Measurements from ENCODE around the gene MN1. TPM values are rescaled to one million over a fixed set of nuclear protein-coding genes. Genes with fewer than 3 reads are reported as not detected.
A peak's percentile ranks its signal among the peaks of the same experiment; 100 is the strongest.

The MN1 gene
- total and polyA plus RNA-seq, 2 experiments from 2014 or later: 7.8 to 45.8 TPM

- Histone ChIP-seq H3K4me3 (peak overlapping the region; percentile 77), H3K4me1 (ENCODE audit: low read depth) (peaks cover 68% of the 10 kb centered on the region), H3K27ac (no peak overlapping the region), H3K9me3 (ENCODE audit: low read depth) (no peaks in the 10 kb centered on the region), H3K27me3 (peaks cover 36% of the 10 kb centered on the region), H3K36me3 (no peaks in the 10 kb centered on the region)
- TF ChIP-seq, protein P1, sequence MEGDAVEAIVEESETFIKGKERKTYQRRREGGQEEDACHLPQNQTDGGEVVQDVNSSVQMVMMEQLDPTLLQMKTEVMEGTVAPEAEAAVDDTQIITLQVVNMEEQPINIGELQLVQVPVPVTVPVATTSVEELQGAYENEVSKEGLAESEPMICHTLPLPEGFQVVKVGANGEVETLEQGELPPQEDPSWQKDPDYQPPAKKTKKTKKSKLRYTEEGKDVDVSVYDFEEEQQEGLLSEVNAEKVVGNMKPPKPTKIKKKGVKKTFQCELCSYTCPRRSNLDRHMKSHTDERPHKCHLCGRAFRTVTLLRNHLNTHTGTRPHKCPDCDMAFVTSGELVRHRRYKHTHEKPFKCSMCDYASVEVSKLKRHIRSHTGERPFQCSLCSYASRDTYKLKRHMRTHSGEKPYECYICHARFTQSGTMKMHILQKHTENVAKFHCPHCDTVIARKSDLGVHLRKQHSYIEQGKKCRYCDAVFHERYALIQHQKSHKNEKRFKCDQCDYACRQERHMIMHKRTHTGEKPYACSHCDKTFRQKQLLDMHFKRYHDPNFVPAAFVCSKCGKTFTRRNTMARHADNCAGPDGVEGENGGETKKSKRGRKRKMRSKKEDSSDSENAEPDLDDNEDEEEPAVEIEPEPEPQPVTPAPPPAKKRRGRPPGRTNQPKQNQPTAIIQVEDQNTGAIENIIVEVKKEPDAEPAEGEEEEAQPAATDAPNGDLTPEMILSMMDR (IDR thresholded peaks at IDR 0.05; ENCODE audit: low read depth, low read length): no peak
- DNase-seq (ENCODE audit: low read depth in 1 of 2, low spot score in 1 of 2): peak in 1 of 2 donors; percentile 37
Measured at GRCh38 chr22:27797520-27798391, 3.8 kb downstream of the MN1 start.

DNA sequence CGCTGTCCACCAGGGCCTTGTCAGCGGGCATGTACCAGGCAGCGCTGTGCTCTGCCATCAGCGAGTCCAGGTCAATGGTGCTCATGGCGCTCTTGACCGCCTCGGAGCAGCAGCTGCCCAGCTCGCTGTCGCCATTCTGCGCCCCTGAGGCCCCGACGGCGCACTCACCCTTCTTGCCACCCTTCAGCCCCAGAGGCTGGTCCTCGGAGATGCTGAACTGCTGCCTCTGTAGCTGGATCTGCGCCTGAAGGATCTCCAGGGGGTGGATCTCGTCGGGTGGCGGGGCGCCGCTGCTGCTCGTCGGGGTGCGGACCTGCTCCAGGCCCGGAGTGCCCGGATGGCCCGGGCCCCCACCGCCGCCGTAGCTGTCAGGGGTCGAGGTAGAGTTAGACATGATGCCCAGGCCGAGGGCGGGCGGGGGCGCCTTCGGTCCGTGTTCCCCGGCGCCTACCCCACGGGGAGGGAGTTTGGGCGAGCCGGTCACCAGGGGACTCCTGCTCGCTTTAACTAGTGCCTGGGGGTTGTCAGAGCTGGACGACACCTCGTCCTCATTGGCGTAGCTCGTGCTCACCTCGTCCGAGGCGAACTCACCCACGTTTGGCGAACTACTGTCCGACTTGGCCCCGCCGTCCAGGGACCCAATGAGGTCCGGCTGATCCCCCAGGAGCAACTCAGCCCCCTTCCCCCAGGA lies 4.6 kb downstream of the MN1 start:
- no peak overlapping the region for H3K27ac ChIP-seq
- peak overlapping the region; percentile 77 for H3K4me3 ChIP-seq
- peaks cover 36% of the 10 kb centered on the region for H3K27me3 ChIP-seq
- TF ChIP-seq, protein P1 (IDR thresholded peaks at IDR 0.05; ENCODE audit: low read depth, low read length): no peak
- no peak for DNase-seq (ENCODE audit: low read depth in 1 of 2, low spot score in 1 of 2)
- H3K4me1 ChIP-seq (ENCODE audit: low read depth): peaks cover 74% of the 10 kb centered on the region
- H3K9me3 ChIP-seq (ENCODE audit: low read depth): no peaks in the 10 kb centered on the region
- H3K36me3 ChIP-seq: no peaks in the 10 kb centered on the region

GRCh38 chr22:27795696-27796517 lies 5.6 kb downstream of the MN1 start:
- Histone ChIP-seq H3K27me3 (peaks cover 36% of the 10 kb centered on the region), H3K4me3 (peak overlapping the region; percentile 77), H3K9me3 (ENCODE audit: low read depth) (no peaks in the 10 kb centered on the region), H3K4me1 (ENCODE audit: low read depth) (peaks cover 85% of the 10 kb centered on the region), H3K27ac (no peak overlapping the region), H3K36me3 (no peaks in the 10 kb centered on the region)
- DNase-seq (ENCODE audit: low read depth in 1 of 2, low spot score in 1 of 2): no peak
- TF ChIP-seq, protein P1 (IDR thresholded peaks at IDR 0.05; ENCODE audit: low read depth, low read length): no peak

DNA sequence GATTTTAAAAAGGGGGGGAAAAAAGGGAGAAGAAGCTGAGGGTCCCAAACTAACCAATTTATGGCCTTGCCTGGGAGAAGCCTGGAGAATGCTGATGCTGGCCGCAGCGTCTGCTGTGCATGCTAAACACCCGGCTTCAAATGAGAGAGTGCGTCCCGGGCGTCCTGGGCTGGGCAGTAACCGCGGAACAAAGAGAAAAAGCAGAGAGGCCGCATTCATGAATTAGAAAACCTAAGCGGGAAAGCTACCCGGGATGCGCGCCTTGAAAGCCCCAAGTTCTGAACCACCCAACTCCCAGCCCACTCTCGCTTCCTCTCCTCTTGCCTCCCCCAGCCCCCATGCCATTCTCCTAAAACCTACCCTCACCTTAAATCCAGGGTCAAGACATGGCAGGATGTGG lies 6.5 kb downstream of the MN1 start:
- peak in 1 of 2 donors; percentile 51 for DNase-seq (ENCODE audit: low read depth in 1 of 2, low spot score in 1 of 2)
- H3K4me1 ChIP-seq (ENCODE audit: low read depth): peaks cover 90% of the 10 kb centered on the region

GRCh38 chr22:27794226-27794625 lies 7.3 kb downstream of the MN1 start:
- H3K36me3 ChIP-seq: no peaks in the 10 kb centered on the region
- H3K27me3 ChIP-seq: peaks cover 27% of the 10 kb centered on the region
- peaks cover 90% of the 10 kb centered on the region for H3K4me1 ChIP-seq (ENCODE audit: low read depth)
- no peaks in the 10 kb centered on the region for H3K9me3 ChIP-seq (ENCODE audit: low read depth)
- no peak overlapping the region for H3K4me3 ChIP-seq
- H3K27ac ChIP-seq: no peak overlapping the region
- peak in 1 of 2 donors; percentile 74 for DNase-seq (ENCODE audit: low read depth in 1 of 2, low spot score in 1 of 2)
- TF ChIP-seq, protein P1 (IDR thresholded peaks at IDR 0.05; ENCODE audit: low read depth, low read length): no peak

More for the DNA sequence above, 6.5 kb downstream of the MN1 start:
- H3K9me3 ChIP-seq (ENCODE audit: low read depth): no peaks in the 10 kb centered on the region
- no peak overlapping the region for H3K27ac ChIP-seq
- H3K4me3 ChIP-seq: peak overlapping the region; percentile 77
- TF ChIP-seq, protein P1 (IDR thresholded peaks at IDR 0.05; ENCODE audit: low read depth, low read length): no peak
- H3K27me3 ChIP-seq: peaks cover 35% of the 10 kb centered on the region
- H3K36me3 ChIP-seq: no peaks in the 10 kb centered on the region
